Mesendoderm (in vitro differentiated cells): ENCODE results near the gene BCL2.

Experiments used
- DNase-seq: peaks from one replicate; pipeline ENCODE4 v3.0.0; 2013
- H2AK5ac ChIP-seq: 2 replicates; pipeline ENCODE4 v1.6.1; 2013; ENCODE audit warnings: low read length, inconsistent platforms
- H2BK120ac ChIP-seq: 2 replicates; pipeline ENCODE4 v1.6.1; 2013; ENCODE audit warnings: low read depth, mild to moderate bottlenecking, low read length, moderate library complexity, mixed read lengths
- H2BK15ac ChIP-seq: replicated peaks from 2 replicates; pipeline ENCODE4 v1.6.1; 2013; ENCODE audit warnings: low read depth, mild to moderate bottlenecking, moderate library complexity
- H2BK5ac ChIP-seq: 2 replicates; pipeline ENCODE4 v1.6.1; 2013; ENCODE audit warnings: low read length, inconsistent platforms
- H3K18ac ChIP-seq: 2 replicates; pipeline ENCODE4 v1.6.1; 2013; ENCODE audit warnings: mild to moderate bottlenecking, low read length, mixed read lengths
- H3K23ac ChIP-seq: one replicate; pipeline ENCODE4 v1.6.1; 2013; ENCODE audit warnings: low read length
- H3K27ac ChIP-seq: 2 replicates; pipeline ENCODE4 v1.5.1; 2013; ENCODE audit warnings: low read depth, mild to moderate bottlenecking, inconsistent platforms, low read length, moderate library complexity
- H3K27me3 ChIP-seq: 2 replicates; pipeline ENCODE4 v1.6.1; 2013; ENCODE audit warnings: low read length, control low read depth, mild to moderate bottlenecking, inconsistent platforms; ENCODE audit not compliant: insufficient read depth, poor library complexity
- H3K36me3 ChIP-seq: 2 replicates; pipeline ENCODE4 v1.6.1; 2013; ENCODE audit warnings: low read length, inconsistent platforms; ENCODE audit not compliant: control insufficient read depth, insufficient read depth
- H3K4ac ChIP-seq: one replicate; pipeline ENCODE4 v1.6.1; 2013; ENCODE audit warnings: low read depth, mild to moderate bottlenecking, low read length, moderate library complexity
- H3K4me1 ChIP-seq: 2 replicates; pipeline ENCODE4 v1.6.1; 2013; ENCODE audit warnings: low read depth, low read length, inconsistent platforms; ENCODE audit not compliant: control insufficient read depth
- H3K4me2 ChIP-seq: 2 replicates; pipeline ENCODE4 v1.6.1; 2013; ENCODE audit warnings: low read length
- H3K4me3 ChIP-seq: 2 replicates; pipeline ENCODE4 v1.5.1; 2013; ENCODE audit warnings: mild to moderate bottlenecking, low read length
- H3K56ac ChIP-seq: one replicate; pipeline ENCODE4 v1.6.1; 2013; ENCODE audit warnings: low read length
- H3K79me1 ChIP-seq: 2 replicates; pipeline ENCODE4 v1.6.1; 2013; ENCODE audit warnings: low read length, inconsistent platforms
- H3K79me2 ChIP-seq: 2 replicates; pipeline ENCODE4 v1.6.1; 2013; ENCODE audit warnings: mild to moderate bottlenecking, low read length; ENCODE audit not compliant: control insufficient read depth, insufficient read depth
- H3K9ac ChIP-seq: 2 replicates; pipeline ENCODE4 v1.6.1; 2013; ENCODE audit warnings: low read length, inconsistent platforms
- H4K5ac ChIP-seq: one replicate; pipeline ENCODE4 v1.6.1; 2013; ENCODE audit warnings: low read length
- H4K8ac ChIP-seq: one replicate; pipeline ENCODE4 v1.6.1; 2013; ENCODE audit warnings: low read depth, mild to moderate bottlenecking, control low read depth, low read length, moderate library complexity
- WGBS: extraction: QIAGEN DNeasy Blood & Tissue Kit; methylation state at CpG from one replicate; pipeline ENCODE4 v1.1.7; 2013; ENCODE audit warnings: low lambda C conversion rate, missing lambda C conversion rate; ENCODE audit not compliant: insufficient coverage; ENCODE audit errors: extremely low coverage; 5-methylcytosine and 5-hydroxymethylcytosine counted together

BCL2 gene

DNA sequence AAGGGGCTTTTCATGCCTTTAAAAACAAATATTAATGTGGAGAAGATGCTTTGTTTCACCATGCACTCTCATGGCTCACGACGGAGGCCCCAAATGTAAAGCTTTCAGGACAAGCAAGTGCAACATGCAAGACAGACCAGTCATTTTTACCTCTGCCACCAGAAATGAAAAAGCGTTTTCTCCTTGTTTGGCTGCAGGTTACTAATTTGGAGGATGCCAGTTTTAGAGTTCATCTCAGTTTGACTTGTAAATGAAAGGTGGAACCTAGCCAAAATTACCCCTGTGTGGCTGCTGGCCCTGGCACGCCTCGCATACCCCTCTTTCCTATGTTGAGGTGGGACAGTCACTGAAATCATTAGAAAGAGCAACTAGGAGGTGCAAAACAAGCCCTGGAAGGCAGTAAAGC is 138.6 kb downstream of the BCL2 start:
- Histone ChIP-seq H3K79me1 (no peaks in the 10 kb centered on the region), H3K4ac (no peak overlapping the region)
- WGBS: no CpG with 5 or more reads among the region's 5 CpGs

DNA sequence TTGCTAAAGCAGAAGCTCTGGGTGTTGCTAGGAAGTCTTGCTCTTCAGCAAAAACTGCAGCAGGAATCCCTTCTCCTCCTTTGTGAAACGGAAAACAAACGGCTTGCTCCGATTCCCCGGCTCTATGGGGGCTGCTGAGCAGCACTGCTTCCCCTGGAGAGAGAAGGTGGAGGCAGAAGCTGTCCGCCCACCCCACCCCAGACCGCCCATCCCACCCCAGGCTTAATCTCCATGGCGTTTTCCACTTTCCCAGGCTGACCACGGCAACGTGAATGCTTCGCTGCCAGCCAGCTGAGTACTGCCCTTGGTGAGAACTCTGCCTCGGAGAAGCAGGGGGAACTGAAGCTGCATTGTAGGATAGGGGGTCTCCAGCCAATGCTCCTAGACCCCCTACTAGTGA is 139.2 kb downstream of the BCL2 start:
- Histone ChIP-seq H3K79me2 (no peaks in the 10 kb centered on the region), H3K18ac (no peak overlapping the region), H3K23ac (no peak overlapping the region), H3K4me3 (no peak overlapping the region), H3K9ac (no peak overlapping the region), H3K4ac (no peak overlapping the region), H3K56ac (no peak overlapping the region), H3K36me3 (no peaks in the 10 kb centered on the region), H3K27me3 (no peaks in the 10 kb centered on the region), H2BK120ac (no peak overlapping the region), H2AK5ac (no peak overlapping the region), H2BK5ac (no peak overlapping the region), H3K4me2 (no peak overlapping the region), H4K5ac (no peak overlapping the region), H2BK15ac (no peak overlapping the region), H3K79me1 (no peaks in the 10 kb centered on the region), H4K8ac (no peak overlapping the region), H3K4me1 (no peaks in the 10 kb centered on the region), H3K27ac (no peak overlapping the region)
- no peak for DNase-seq
- no CpG with 5 or more reads among the region's 11 CpGs for WGBS

More for the DNA sequence above, 138.6 kb downstream of the BCL2 start:
- no peak overlapping the region for H3K4me2 ChIP-seq
- H4K5ac ChIP-seq: no peak overlapping the region
- H3K23ac ChIP-seq: no peak overlapping the region
- no peaks in the 10 kb centered on the region for H3K79me2 ChIP-seq
- no peaks in the 10 kb centered on the region for H3K4me1 ChIP-seq
- no peak overlapping the region for H3K27ac ChIP-seq
- no peak overlapping the region for H4K8ac ChIP-seq
- H3K27me3 ChIP-seq: no peaks in the 10 kb centered on the region
- no peak overlapping the region for H2AK5ac ChIP-seq
- no peak overlapping the region for H3K56ac ChIP-seq
- no peak overlapping the region for H2BK5ac ChIP-seq
- H3K18ac ChIP-seq: no peak overlapping the region
- H2BK15ac ChIP-seq: no peak overlapping the region
- no peak overlapping the region for H3K4me3 ChIP-seq
- H3K9ac ChIP-seq: no peak overlapping the region
- no peak for DNase-seq
- no peak overlapping the region for H2BK120ac ChIP-seq
- H3K36me3 ChIP-seq: no peaks in the 10 kb centered on the region

DNA sequence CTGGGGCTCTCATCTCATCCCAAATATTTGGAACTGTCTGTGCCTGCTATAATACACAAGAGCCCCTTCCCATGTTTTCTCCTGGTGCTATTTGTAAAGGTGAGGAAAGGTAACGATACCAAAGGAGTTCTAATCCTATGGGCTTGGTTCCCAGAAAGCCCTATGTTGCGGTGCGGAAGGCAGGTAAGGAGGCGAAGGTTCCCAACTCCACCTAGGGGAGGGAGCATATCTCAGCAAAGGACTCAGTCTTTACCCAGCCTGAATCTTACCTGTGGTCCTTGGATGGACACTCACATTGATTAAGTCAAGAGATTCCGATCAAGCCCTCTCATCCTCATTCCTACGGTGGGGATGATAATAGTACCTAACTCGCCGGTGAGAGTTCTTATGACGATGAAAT is 140.1 kb downstream of the BCL2 start:
- Histone ChIP-seq H4K5ac (no peak overlapping the region), H3K27me3 (no peaks in the 10 kb centered on the region), H2BK5ac (no peak overlapping the region), H3K18ac (no peak overlapping the region), H2BK120ac (no peak overlapping the region), H2AK5ac (no peak overlapping the region), H3K56ac (no peak overlapping the region), H3K79me2 (no peaks in the 10 kb centered on the region), H3K36me3 (no peaks in the 10 kb centered on the region), H4K8ac (no peak overlapping the region), H3K23ac (no peak overlapping the region), H3K79me1 (no peaks in the 10 kb centered on the region), H3K4ac (no peak overlapping the region), H3K4me3 (no peak overlapping the region), H3K4me1 (no peaks in the 10 kb centered on the region), H2BK15ac (no peak overlapping the region), H3K9ac (no peak overlapping the region), H3K4me2 (no peak overlapping the region), H3K27ac (no peak overlapping the region)
- WGBS: no CpG with 5 or more reads among the region's 9 CpGs
- DNase-seq: no peak

DNA sequence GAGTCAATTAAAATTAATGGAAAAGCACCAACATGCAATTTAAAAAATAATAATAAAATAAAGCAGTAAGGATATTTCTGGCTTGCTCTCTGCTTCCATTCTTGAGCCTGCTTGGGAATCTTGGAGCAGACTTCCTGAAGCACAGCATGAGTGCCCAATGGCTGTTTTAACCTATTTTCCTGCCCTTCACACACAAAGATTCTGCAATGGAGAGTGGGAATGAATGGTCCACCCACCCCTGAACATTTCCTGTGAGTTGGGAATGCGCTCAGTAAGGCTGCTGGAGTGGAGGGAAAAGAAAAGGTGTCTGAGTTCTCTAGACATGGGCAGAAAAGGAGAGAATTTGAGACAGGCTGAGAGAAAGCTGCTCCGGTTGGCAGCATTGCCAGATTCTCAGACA is 140.6 kb downstream of the BCL2 start:
- no peaks in the 10 kb centered on the region for H3K36me3 ChIP-seq
- H3K4me2 ChIP-seq: no peak overlapping the region
- no CpG with 5 or more reads among the region's 2 CpGs for WGBS
- H3K9ac ChIP-seq: no peak overlapping the region
- no peaks in the 10 kb centered on the region for H3K27me3 ChIP-seq
- no peaks in the 10 kb centered on the region for H3K79me2 ChIP-seq
- H3K56ac ChIP-seq: no peak overlapping the region
- DNase-seq: no peak
- H3K4me1 ChIP-seq: no peaks in the 10 kb centered on the region
- no peak overlapping the region for H2BK5ac ChIP-seq
- H3K27ac ChIP-seq: no peak overlapping the region
- H2BK120ac ChIP-seq: no peak overlapping the region
- no peak overlapping the region for H3K18ac ChIP-seq
- no peaks in the 10 kb centered on the region for H3K79me1 ChIP-seq
- H3K4ac ChIP-seq: no peak overlapping the region
- H2AK5ac ChIP-seq: no peak overlapping the region
- no peak overlapping the region for H3K4me3 ChIP-seq
- H2BK15ac ChIP-seq: no peak overlapping the region
- no peak overlapping the region for H4K8ac ChIP-seq
- H4K5ac ChIP-seq: no peak overlapping the region
- no peak overlapping the region for H3K23ac ChIP-seq

DNA sequence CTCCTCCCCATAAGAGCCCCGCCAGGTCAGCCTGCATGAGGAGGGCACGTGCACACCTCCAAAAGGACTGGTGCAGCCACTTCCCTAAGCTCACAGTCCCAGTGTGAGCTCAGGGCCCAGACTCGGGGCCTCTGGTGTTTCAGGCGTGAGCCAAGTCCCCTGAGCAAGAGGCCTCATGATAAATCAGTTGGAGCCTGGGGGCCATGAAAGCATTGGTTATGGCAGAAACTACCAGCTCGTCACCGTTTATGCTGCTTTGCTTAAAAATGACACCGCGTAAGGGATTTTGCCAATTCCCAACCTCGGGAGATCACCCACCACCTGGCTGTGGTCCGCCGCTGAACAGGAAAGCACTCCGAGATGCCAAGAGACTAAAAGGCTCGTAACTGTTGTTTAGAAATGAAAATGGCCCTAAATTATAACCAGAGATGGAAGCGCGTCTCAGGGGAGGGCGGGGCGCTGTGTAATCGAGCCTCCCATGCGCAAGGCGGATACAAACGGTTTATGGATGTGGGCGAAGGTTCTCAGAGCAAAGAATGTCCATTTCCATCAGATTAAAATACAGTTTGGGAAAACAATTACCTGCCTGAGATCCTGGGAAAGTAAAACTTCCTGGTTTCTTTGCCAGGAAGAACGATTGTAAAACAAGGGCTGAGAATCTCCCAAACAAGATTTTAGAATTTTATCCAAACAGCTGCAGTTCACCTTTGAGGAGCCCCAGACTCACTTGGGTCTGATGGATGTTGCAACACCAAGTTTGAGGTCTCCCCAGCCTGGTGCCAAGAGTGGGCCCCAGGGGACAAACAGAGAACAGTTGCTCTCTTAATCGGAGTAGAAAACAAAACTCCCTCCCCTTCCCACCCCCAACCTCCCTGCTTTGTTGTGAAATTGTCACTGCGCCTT is 141.4 kb downstream of the BCL2 start:
- H2BK120ac ChIP-seq: no peak overlapping the region
- no peak overlapping the region for H3K27ac ChIP-seq
- H3K36me3 ChIP-seq: no peaks in the 10 kb centered on the region
- no peak overlapping the region for H4K5ac ChIP-seq
- no peak overlapping the region for H2BK15ac ChIP-seq
- H3K27me3 ChIP-seq: no peaks in the 10 kb centered on the region
- no peaks in the 10 kb centered on the region for H3K79me2 ChIP-seq
- no peaks in the 10 kb centered on the region for H3K4me1 ChIP-seq
- DNase-seq: no peak
- no peaks in the 10 kb centered on the region for H3K79me1 ChIP-seq
- no peak overlapping the region for H3K4ac ChIP-seq
- no peak overlapping the region for H3K4me3 ChIP-seq
- H2AK5ac ChIP-seq: no peak overlapping the region
- no peak overlapping the region for H3K56ac ChIP-seq
- H3K9ac ChIP-seq: no peak overlapping the region
- no CpG with 5 or more reads among the region's 25 CpGs for WGBS
- no peak overlapping the region for H3K4me2 ChIP-seq
- H2BK5ac ChIP-seq: no peak overlapping the region
- H3K23ac ChIP-seq: no peak overlapping the region
- H4K8ac ChIP-seq: no peak overlapping the region
- no peak overlapping the region for H3K18ac ChIP-seq

DNA sequence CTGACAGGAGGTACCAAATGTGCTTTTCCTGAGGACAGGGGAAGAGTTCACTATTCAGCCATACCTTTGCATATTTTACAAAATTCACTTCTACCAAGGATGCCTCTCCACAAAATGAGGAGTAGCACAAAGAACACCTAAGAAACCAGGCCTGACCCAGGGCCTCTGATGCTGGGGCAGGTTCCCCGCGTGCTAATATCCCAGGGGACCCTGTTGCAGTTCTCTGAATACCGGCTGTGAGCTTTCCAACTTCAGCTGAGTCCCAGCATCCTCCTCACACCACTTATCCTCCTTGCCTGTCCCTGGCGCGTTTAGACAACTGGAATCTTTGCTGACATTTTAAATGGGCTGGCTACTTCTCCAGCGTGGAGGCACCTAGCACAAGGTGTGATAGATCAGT is 142.3 kb downstream of the BCL2 start:
- WGBS: no CpG with 5 or more reads among the region's 6 CpGs
- Histone ChIP-seq H3K79me2 (no peaks in the 10 kb centered on the region), H3K27ac (no peak overlapping the region)

More for the DNA sequence above, 142.3 kb downstream of the BCL2 start:
- no peak overlapping the region for H2BK5ac ChIP-seq
- H3K9ac ChIP-seq: no peak overlapping the region
- H3K23ac ChIP-seq: no peak overlapping the region
- H3K4me2 ChIP-seq: no peak overlapping the region
- H3K4me1 ChIP-seq: no peaks in the 10 kb centered on the region
- no peak overlapping the region for H4K8ac ChIP-seq
- H4K5ac ChIP-seq: no peak overlapping the region
- H2AK5ac ChIP-seq: no peak overlapping the region
- H3K18ac ChIP-seq: no peak overlapping the region
- no peaks in the 10 kb centered on the region for H3K27me3 ChIP-seq
- no peak overlapping the region for H3K4ac ChIP-seq
- no peak overlapping the region for H2BK15ac ChIP-seq
- H3K79me1 ChIP-seq: no peaks in the 10 kb centered on the region
- H3K56ac ChIP-seq: no peak overlapping the region
- no peak for DNase-seq
- H3K36me3 ChIP-seq: no peaks in the 10 kb centered on the region
- H3K4me3 ChIP-seq: no peak overlapping the region
- no peak overlapping the region for H2BK120ac ChIP-seq
